Measurements from ENCODE around the gene PIGP.

DNA sequence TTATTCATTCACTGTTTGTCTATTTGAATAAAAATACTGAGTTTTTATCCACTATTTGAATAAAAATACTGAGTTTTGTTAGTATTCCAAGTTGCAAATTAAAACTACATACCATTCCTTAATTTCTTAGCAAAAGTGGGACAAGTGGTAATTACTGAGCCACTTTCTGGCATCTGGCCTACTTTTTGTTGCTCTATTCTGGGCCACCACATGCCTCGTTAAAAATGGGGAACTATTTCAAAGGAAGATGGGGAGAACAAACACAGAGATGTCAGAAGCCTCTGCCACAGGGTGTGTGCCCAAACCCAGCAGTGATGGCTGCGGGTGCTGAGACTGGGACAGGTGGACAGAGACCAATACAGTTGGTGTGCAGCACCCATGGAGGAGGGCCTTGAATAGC lies 14.6 kb downstream of the PIGP start:
- TF ChIP-seq BHLHE40 (IDR thresholded peaks at IDR 0.05; ENCODE audit: borderline replicate concordance) = no peak
- TF ChIP-seq ELF4 (IDR thresholded peaks at IDR 0.05) = no peak
- no peak for TF ChIP-seq HDGF (IDR thresholded peaks at IDR 0.05; ENCODE audit: borderline replicate concordance)
